NCI-H2081 treated with DMSO at 0.1 percent for 48 hours (cell line): ENCODE measurements around the gene MAPK9.
"Not testable (repeated sequence)": the region's sequence is repeated elsewhere in the genome, so short reads cannot be mapped to it uniquely, and the experiment has no call there.

ENCODE experiments used
- DNase-seq: peaks from one replicate; lab custom pipeline; 2025; lab: John Stamatoyannopoulos, UW

The MAPK9 gene

GRCh38 chr5:180234271-180234670, 57.6 kb downstream of the MAPK9 start:
- no peak for DNase-seq

GRCh38 chr5:180233729-180234128, 58.2 kb downstream of the MAPK9 start:
- no peak for DNase-seq

- no peak for DNase-seq
Measured at GRCh38 chr5:180230017-180230416, 61.9 kb downstream of the MAPK9 start.

- DNase-seq: no peak
Measured at GRCh38 chr5:180222056-180222455, 69.8 kb downstream of the MAPK9 start.

- no peak for DNase-seq
Measured at GRCh38 chr5:180217797-180218196, 74.1 kb downstream of the MAPK9 start.

- no peak for DNase-seq
Measured at GRCh38 chr5:180216646-180217171, 75.2 kb downstream of the MAPK9 start.

DNA sequence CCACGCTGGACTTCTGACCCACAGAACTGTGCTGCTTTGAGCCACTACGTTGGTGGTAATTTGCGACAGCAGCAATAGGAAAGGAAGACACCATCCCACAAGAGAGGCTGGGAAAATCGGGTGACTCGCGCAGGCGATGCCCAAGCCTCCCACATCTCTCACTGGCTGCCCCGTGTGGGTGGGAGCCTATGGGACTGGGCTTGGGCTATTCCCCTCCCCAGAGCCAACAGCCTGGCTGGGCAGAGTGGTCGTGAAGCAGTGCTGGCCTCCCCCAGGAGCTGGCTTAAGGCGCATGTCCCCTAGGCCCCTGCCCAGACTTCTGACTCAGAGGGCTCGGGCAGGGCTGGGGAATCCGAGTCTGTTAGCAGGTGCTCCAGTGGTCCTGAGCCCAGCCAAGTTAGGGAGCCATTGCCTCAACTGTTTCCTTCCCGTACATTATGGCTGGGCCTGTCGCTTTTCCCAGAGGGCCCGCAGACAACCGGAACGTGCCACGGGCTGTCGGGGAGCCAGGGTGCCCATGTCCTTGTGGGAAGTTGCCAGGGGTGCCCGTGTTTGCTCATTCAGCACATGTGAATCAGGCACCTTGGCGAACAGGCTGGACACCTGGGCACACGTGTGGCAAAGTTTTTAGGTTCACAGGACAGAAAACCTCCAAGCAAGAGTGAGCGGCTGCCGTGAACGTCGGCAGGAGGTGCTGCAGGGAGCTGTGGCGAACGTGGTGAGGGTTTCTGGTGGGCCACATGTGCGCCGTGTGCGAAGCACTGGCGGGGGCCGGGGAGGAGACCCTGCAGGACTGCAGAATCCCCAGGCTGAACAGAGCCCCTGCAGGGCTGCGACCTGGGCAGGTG, 75.9 kb downstream of the MAPK9 start:
- no peak for DNase-seq

GRCh38 chr5:180214870-180215770, 76.8 kb downstream of the MAPK9 start:
- no peak for DNase-seq

DNA sequence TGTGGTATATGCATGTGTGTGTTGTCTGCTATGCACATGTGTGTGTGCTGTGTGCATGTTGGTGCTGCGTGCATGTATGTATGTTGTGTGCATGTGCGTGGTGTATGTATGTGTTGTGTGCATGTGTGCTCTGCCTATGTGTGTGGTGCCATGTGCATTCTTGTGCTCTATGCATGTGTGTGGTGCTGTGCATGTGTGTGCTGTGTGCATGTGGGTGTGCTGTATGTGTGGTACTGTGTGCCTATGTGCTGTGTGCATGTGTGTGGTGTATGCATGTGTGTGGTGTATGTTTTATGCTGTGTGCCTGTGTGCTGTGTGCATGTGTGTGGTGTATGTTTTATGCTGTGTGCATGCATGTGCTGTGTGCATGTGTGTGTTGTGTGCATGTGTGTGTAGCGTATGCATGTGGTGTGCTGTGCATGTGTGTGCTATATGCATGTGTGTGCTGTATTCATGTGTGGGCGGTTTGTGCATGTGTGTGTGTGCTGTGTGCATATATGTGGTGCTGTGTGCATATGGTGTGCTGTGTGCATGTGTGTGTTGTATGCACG, 78.2 kb downstream of the MAPK9 start:
- no peak for DNase-seq

- no peak for DNase-seq
Measured at GRCh38 chr5:180213256-180213600, 78.7 kb downstream of the MAPK9 start.

- no peak for DNase-seq
Measured at GRCh38 chr5:180212363-180213255, 79.3 kb downstream of the MAPK9 start.

- no peak for DNase-seq
Measured at GRCh38 chr5:180211761-180212035, 80.2 kb downstream of the MAPK9 start.

DNA sequence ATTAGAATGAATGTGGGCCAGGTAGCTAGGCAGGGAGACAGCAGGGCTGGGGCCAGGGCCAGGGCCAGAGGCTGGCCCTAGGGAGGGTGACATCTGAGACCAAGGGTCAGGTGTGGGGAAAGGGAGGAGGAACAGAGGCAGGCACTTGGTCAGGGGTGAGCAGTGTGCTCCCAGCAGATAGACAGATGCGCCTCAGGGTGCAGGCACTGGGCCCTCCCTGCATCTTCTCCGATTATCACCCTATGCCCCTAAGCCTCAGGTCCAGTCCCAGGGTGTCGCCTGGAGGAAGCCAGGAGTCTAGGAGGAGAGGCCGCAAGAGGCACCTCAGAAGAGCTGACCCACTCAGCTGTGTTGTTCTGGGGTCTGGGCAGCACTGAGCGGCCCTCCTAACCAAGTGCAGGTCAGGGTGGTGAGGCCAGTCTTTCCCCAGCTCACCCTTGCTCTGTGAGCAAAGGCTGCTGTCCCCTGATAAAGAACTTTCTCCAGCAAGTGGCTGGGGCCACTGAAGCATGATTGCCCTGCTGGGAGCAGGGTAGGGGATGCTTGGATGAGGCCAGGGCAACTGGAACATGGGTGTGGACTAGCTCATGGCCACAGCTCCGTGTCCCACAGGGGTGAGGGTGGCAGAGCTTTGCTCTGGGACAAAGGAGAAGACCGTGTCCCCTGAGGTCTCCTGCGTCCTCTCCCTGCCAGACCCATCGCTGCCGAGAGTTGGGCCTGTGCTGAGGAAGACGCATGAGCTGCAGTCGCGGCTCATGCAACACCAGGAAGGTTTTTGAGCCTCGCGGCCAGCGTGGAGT, 80.7 kb downstream of the MAPK9 start:
- DNase-seq: no peak

DNA sequence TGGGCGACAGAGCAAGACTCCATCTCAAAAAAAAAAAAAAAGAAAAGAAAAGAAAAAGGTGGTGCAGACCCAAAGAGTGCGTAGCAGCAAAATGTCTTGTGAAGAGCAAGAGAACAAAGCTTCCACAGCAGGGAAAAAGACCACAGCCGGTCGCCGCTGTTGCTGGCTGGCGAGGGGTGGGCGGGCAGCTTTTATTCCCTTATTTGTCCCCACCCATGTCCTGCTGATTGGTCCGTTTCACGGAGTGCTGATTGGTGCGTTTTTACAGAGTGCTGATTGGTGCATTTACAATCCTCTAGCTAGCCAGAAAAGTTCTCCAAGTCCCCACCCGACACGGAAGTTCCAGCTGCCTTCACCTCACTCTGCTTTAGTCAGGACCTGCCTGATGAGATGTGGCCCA, 81.8 kb downstream of the MAPK9 start:
- DNase-seq: not testable (repeated sequence)

DNA sequence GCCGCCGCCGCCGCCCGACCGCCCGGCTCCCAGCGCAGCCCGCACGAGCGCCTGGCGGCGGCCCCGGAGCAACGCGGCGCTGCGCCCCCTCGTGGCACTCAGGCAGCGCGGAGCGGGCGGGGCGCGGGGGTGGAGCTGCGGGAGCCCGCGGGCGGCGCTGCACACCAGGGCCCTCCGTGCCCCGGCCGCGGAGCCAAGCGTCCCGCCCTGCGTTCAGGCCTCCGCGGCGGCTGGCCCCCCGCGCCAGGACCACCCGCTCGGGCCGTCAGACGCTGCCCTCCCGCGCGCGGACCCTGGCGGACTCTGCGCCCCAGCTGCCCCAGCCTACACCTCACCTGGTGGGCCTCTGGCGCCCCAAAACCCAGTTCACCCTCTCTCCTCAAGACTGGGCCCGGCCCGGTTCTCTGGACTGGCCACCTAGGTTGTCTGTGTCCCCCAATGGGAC, 82.7 kb downstream of the MAPK9 start, which contains the start of gene RASGEF1C:
Gene RASGEF1C, minus strand, starts transcription at position 75 of the 445 bp plus-strand sequence. CDS start 71,159 bp downstream, outside the sequence.
- DNase-seq: no peak

DNA sequence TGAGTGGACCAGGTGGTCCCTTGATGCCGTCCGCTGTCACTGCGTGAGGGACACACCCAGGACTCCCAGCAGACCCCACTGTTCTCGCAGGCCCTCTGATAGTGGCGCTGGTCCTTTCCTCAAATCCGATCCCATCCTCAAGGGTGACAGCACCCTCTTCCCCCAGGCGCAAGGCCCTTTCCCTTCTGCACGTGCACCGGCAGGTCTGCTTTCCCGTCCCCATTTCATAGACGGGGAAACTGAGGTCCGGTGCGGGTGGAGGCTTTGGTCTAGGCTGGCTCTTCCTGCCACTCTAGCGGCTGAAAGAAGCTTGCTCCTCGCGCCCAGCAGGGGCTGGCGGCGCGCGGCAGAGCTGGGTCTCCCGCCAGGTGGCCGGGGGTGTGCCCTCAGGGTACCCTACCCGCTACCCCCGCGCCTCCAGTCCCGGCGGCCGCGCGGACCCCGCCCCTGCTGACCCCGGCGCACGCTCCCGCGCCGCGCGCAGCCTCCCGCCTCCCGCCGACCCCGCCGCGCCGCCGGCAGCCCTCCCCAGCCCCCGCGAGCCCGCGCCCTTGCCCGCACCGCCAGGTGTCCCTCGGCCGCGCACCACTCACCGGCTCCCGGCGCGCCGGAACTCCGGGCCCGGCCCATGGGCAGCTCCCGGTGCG, 83.3 kb downstream of the MAPK9 start:
- DNase-seq: no peak

DNA sequence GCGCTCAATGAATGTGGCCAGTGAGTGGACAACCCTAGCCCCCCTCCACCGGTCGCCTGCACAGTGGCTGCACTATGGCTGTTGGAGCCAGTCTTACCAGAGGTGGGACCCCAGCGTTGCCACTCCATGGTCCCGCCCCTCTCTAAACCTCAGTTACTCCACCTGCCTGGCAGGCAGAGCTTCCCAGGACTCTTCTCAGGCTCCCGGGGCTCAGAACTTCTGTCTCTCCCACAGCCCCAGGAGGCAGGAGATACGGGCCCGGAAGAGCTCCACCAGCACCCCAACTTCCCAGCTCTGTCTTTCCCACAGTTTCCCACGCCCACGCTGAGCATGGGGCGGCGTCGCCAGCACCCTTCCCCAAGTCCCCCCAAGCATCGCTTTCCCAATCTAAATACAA, 83.8 kb downstream of the MAPK9 start:
- no peak for DNase-seq

GRCh38 chr5:180207593-180207992, 84.3 kb downstream of the MAPK9 start:
- no peak for DNase-seq

GRCh38 chr5:180206993-180207392, 84.9 kb downstream of the MAPK9 start:
- no peak for DNase-seq

DNA sequence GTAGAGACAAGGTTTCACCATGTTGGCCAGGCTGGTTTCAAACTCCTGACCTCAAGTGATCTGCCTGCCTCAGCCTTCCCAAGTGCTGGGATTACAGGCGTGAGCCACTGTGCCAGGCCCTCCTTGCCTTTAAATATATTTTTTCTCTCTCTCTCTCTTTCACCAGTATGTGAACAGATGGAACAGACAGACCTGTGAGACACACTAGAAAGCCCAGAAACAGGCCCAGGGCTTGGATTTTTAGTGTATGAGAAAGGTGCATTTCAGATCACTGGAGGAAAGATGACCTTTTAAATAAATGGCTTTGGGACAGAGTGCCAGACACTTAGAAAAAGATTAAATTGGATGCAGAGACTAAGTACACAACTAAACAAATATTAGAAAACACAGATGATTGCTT, 86.0 kb downstream of the MAPK9 start:
- DNase-seq: no peak
